Progenitor cell of endocrine pancreas (in vitro differentiated cells): Measurements from ENCODE around the gene LAMTOR5. TPM values are rescaled to one million over a fixed set of nuclear protein-coding genes. Genes with fewer than 3 reads are reported as not detected.

ENCODE experiments used
- DNase-seq: peaks from one replicate; pipeline ENCODE4 v3.0.0; 2021; ENCODE audit warnings: low spot score; ENCODE audit not compliant: unreplicated experiment
- H3K27ac Mint-ChIP-seq: 2 replicates; pipeline ENCODE4 v1.8.0; 2021; ENCODE audit warnings: mild to moderate bottlenecking, moderate library complexity, mixed read lengths
- H3K27me3 Mint-ChIP-seq: 2 replicates; pipeline ENCODE4 v1.8.0; 2021; ENCODE audit warnings: mixed read lengths
- H3K36me3 Mint-ChIP-seq: 2 replicates; pipeline ENCODE4 v1.8.0; 2022; ENCODE audit warnings: mixed read lengths; ENCODE audit not compliant: insufficient read depth
- H3K4me1 Mint-ChIP-seq: 2 replicates; pipeline ENCODE4 v1.8.0; 2021; ENCODE audit warnings: low read depth, mixed read lengths
- H3K4me3 Mint-ChIP-seq: 2 replicates; pipeline ENCODE4 v1.8.0; 2021; ENCODE audit warnings: low read depth, mild to moderate bottlenecking, moderate library complexity, mixed read lengths
- H3K9me3 Mint-ChIP-seq: 2 replicates; pipeline ENCODE4 v1.8.0; 2021; ENCODE audit warnings: low read depth, mixed read lengths
- total RNA-seq: library from RNA; stranded (reverse); gene quantifications from 2 replicates; pipeline ENCODE4 v1.2.1, GENCODE V29; 2021
- TF ChIP-seq, protein P1 (sequence below): fragments of 200-600 bp; sonication (generic); IDR thresholded peaks from one replicate; pipeline ENCODE4 v1.5.0; 2021; ENCODE audit warnings: antibody characterized with exemption, mild to moderate bottlenecking; ENCODE audit not compliant: unreplicated experiment

The LAMTOR5 gene
- total RNA-seq, 1 donor from 2014 or later, result 99.8 TPM

DNA sequence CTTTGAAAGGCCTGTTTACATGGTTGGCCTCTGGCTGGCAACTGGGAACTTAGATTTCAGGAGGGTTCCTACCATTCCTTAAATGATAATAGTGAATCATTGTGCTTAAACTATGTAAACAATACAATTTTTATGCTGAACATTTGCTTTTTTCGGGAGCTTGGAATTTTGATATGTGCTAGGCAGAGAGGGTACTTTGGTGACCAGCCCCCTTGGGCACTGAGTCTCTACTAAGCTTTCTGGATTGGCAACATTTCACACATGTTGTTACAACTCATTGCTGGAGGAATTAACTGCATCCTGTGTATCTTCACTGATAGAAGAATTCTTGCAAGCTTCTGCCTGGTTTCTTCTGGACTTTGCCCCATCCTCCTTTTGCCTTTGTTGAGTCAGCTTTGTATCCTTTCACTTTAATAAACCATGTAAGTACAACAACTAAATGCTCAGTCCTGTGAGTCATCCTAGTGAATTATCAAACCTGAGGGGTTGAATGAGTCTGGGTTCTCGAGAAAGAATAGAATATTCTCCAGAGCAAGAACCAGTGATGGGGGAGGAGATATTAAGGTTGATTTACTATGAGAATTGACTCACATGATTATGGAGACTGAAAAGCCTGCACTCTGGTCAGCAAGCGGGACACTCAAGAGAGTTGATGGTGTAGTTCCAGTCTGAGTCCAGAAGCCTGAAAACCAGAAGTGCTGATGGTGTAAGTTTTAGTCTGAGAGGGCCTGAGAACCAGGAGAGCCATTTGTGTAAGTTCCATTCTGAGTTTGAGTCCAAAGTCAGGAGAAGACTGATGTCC, 13.6 kb downstream of the LAMTOR5 start:
- Mint-ChIP-seq H3K36me3 (peaks cover 12% of the 10 kb centered on the region), H3K27me3 (no peaks in the 10 kb centered on the region), H3K4me3 (no peak overlapping the region), H3K27ac (no peak overlapping the region), H3K9me3 (no peaks in the 10 kb centered on the region), H3K4me1 (peaks cover 7% of the 10 kb centered on the region)
- no peak for DNase-seq
- TF ChIP-seq, protein P1, sequence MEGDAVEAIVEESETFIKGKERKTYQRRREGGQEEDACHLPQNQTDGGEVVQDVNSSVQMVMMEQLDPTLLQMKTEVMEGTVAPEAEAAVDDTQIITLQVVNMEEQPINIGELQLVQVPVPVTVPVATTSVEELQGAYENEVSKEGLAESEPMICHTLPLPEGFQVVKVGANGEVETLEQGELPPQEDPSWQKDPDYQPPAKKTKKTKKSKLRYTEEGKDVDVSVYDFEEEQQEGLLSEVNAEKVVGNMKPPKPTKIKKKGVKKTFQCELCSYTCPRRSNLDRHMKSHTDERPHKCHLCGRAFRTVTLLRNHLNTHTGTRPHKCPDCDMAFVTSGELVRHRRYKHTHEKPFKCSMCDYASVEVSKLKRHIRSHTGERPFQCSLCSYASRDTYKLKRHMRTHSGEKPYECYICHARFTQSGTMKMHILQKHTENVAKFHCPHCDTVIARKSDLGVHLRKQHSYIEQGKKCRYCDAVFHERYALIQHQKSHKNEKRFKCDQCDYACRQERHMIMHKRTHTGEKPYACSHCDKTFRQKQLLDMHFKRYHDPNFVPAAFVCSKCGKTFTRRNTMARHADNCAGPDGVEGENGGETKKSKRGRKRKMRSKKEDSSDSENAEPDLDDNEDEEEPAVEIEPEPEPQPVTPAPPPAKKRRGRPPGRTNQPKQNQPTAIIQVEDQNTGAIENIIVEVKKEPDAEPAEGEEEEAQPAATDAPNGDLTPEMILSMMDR, result no peak

DNA sequence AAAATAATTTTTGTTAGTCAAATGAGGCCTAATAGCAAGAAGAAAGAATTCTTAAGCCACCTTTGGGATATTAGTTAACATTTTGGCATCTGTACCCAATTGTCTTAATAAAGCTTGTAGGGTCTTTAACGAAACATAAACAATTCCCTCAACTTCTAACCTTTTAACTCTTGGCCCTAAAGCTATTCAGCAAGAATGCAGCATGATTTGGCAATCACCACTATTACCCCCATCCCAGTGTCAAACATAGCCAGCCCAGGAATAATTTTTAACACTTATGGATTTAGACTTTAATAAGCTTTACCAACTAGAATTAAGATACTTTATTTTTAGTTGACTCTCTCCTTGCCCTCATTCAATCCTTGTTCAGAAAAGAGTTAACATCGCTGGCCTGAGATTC, 14.2 kb downstream of the LAMTOR5 start:
- H3K36me3 Mint-ChIP-seq, result peaks cover 12% of the 10 kb centered on the region
- DNase-seq, result no peak
- TF ChIP-seq, protein P1, result no peak
- H3K4me3 Mint-ChIP-seq, result no peak overlapping the region
- peaks cover 7% of the 10 kb centered on the region for H3K4me1 Mint-ChIP-seq
- no peaks in the 10 kb centered on the region for H3K27me3 Mint-ChIP-seq
- no peaks in the 10 kb centered on the region for H3K9me3 Mint-ChIP-seq
- H3K27ac Mint-ChIP-seq, result no peak overlapping the region

DNA sequence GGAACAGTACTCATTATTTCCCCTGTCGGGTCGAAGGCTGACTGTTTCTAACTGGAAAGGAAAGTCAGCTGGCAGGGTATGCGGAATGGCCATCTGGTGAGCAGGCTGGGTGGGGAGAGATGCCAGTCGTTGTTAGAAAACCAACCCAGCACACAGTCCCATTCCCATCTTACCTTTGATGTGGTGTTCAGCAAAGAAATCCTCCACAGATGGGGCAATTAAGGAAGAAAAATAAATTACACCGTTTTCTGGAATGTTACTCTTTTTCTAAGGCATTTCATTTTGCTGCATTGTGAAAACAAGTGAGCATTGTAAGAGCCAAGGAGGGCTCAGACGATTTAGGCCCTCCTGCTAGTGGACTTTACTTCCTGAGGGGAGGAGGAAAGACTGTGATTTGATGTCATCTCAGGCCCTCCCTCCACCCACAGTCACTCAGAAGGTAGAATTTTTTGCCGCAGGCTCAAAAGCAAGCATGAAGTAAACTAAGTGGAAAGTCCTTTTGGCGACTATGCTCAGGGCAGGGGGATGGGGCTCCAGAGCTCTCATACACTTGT, 16.7 kb downstream of the LAMTOR5 start, which contains the start of gene SLC16A4:
Gene SLC16A4, minus strand, starts transcription at position 335 of the 554 bp plus-strand sequence. CDS start 1,703 bp downstream, outside the sequence.
- Mint-ChIP-seq H3K27ac (no peak within 1 kb of the TSS), H3K27me3 (no peaks in the 10 kb centered on the region), H3K36me3 (peaks cover 7% of the 10 kb centered on the region), H3K4me1 (peaks cover 7% of the 10 kb centered on the region), H3K4me3 (no peak within 1 kb of the TSS), H3K9me3 (no peaks in the 10 kb centered on the region)
- DNase-seq, result no peak
- TF ChIP-seq, protein P1, result no peak

DNA sequence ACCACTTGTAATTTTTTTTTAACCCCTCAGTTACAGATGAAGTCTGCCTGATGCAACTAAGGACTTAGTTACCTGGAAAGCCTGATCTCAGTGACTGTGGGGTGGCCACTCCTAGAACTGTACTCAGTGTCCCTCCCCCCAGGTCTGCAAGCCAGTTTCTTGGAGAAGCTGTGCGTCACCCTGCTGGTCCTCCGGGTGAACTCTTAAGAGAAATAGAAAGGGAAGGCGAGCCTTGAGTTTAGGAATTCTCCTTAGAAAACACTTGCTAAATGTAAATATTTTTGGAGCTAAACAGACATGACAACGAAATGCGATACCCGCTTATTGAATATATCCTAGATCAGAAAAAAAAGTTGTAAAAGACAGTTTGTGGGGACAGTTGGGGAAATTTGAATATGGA, 17.4 kb downstream of the LAMTOR5 start:
- no peak overlapping the region for H3K4me3 Mint-ChIP-seq
- DNase-seq, result no peak
- H3K27ac Mint-ChIP-seq, result no peak overlapping the region

DNA sequence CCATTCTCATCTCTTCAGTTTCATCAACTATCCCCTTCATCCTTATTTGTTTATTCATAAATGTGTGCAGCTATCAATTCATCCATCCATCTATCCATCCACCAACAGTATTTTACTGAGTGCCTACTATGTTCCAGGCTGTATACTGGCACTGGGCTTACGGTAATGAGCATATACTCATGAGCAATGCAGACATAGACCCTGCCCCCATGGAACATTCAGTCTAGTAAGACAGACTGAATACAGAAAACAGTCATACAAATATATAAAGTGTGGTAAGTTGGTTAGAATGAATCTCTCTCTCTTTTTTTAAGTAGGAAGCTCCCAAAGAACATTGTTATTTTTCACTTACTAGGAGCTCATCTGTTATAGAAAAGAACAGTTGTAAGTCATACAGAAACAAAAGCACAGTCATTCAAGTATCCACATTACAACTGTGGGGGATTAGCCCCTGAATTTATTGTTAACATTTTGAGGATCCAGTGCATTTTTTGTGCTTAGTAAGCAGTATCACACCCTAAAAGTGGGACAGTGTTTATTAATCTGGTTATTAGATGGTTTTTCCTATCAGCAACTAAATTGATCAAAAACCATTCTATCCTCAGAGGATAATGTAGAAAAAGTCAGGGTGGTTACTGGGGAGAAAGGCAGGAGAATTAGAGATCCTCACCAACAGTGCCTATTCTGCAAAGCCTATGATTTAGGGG, 20.3 kb downstream of the LAMTOR5 start:
- Mint-ChIP-seq H3K4me1 (peaks cover 7% of the 10 kb centered on the region), H3K4me3 (no peak overlapping the region), H3K36me3 (no peaks in the 10 kb centered on the region), H3K27ac (no peak overlapping the region), H3K27me3 (no peaks in the 10 kb centered on the region), H3K9me3 (no peaks in the 10 kb centered on the region)
- no peak for DNase-seq
- TF ChIP-seq, protein P1, result no peak

More for the DNA sequence above, 17.4 kb downstream of the LAMTOR5 start:
- Mint-ChIP-seq H3K9me3 (no peaks in the 10 kb centered on the region), H3K36me3 (peaks cover 2% of the 10 kb centered on the region), H3K4me1 (peaks cover 7% of the 10 kb centered on the region), H3K27me3 (no peaks in the 10 kb centered on the region)
- TF ChIP-seq, protein P1, result no peak
